GM23338 (cell line): Measurements from ENCODE around the gene SPX. TPM values are rescaled to one million over a fixed set of nuclear protein-coding genes. Genes with fewer than 3 reads are reported as not detected.

Experiments used
- ATAC-seq: fragments of 200-7000 bp; cut with Tn5 transposase; 3 replicates; pipeline ENCODE4 v1.9.1; 2020
- DNase-seq: peaks from one replicate; pipeline ENCODE4 v3.0.0-alpha.2; 2015; ENCODE audit warnings: low spot score
- H2AFZ ChIP-seq: fragments of 200-600 bp; sonication (generic); 2 replicates; pipeline ENCODE4 v1.8.0; 2016; ENCODE audit warnings: antibody characterized with exemption, mild to moderate bottlenecking, moderate library complexity
- H3F3A ChIP-seq: fragments of 200-600 bp; sonication (generic); replicated peaks from 2 replicates; pipeline ENCODE4 v1.8.0; 2017; ENCODE audit warnings: antibody characterized with exemption, mixed run types, low read depth
- H3K27ac ChIP-seq: fragments of 200-600 bp; sonication (generic); 2 replicates; pipeline ENCODE4 v1.6.1; 2016; ENCODE audit warnings: low read depth
- H3K27me3 ChIP-seq: fragments of 200-600 bp; sonication (generic); 2 replicates; pipeline ENCODE4 v1.8.0; 2016; ENCODE audit warnings: mild to moderate bottlenecking, mixed run types, moderate library complexity; ENCODE audit not compliant: insufficient read depth
- H3K36me3 ChIP-seq: fragments of 200-600 bp; sonication (generic); 2 replicates; pipeline ENCODE4 v1.8.0; 2016; ENCODE audit warnings: mild to moderate bottlenecking; ENCODE audit not compliant: insufficient read depth
- H3K4me1 ChIP-seq: fragments of 200-600 bp; sonication (generic); 2 replicates; pipeline ENCODE4 v1.8.0; 2016; ENCODE audit warnings: mild to moderate bottlenecking, moderate library complexity; ENCODE audit not compliant: insufficient read depth
- H3K4me2 ChIP-seq: fragments of 200-600 bp; sonication (generic); 2 replicates; pipeline ENCODE4 v1.7.1; 2017; ENCODE audit warnings: mixed run types
- H3K4me3 ChIP-seq: fragments of 200-600 bp; sonication (generic); 2 replicates; pipeline ENCODE4 v1.6.1; 2016; ENCODE audit warnings: mixed run types
- H3K79me2 ChIP-seq: fragments of 200-600 bp; sonication (generic); replicated peaks from 2 replicates; pipeline ENCODE4 v1.8.0; 2017; ENCODE audit warnings: mild to moderate bottlenecking; ENCODE audit not compliant: insufficient read depth
- H3K9me2 ChIP-seq: fragments of 200-600 bp; sonication (generic); 2 replicates; pipeline ENCODE4 v1.8.0; 2017; ENCODE audit not compliant: insufficient read depth
- H4K20me1 ChIP-seq: fragments of 200-600 bp; sonication (generic); replicated peaks from 2 replicates; pipeline ENCODE4 v1.8.0; 2017; ENCODE audit warnings: mild to moderate bottlenecking; ENCODE audit not compliant: insufficient read depth
- H3K27ac Mint-ChIP-seq: 2 replicates; pipeline ENCODE4 v1.8.0; 2020; ENCODE audit warnings: inconsistent platforms, mild to moderate bottlenecking, moderate library complexity, mixed read lengths
- H3K27me3 Mint-ChIP-seq: 3 replicates; pipeline ENCODE4 v1.8.0; 2022; ENCODE audit warnings: low read depth, mild to moderate bottlenecking, moderate library complexity, mixed read lengths, inconsistent platforms; ENCODE audit not compliant: insufficient read depth, poor library complexity
- H3K36me3 Mint-ChIP-seq: 3 replicates; pipeline ENCODE4 v1.8.0; 2021; ENCODE audit warnings: low read depth, mild to moderate bottlenecking, inconsistent platforms, moderate library complexity, mixed read lengths
- H3K4me1 Mint-ChIP-seq: 3 replicates; pipeline ENCODE4 v1.8.0; 2020; ENCODE audit warnings: mild to moderate bottlenecking, inconsistent platforms, mixed read lengths
- H3K4me3 Mint-ChIP-seq: 3 replicates; pipeline ENCODE4 v1.8.0; 2021; ENCODE audit warnings: moderate library complexity, mild to moderate bottlenecking, inconsistent platforms, mixed read lengths
- H3K9me3 Mint-ChIP-seq: 3 replicates; pipeline ENCODE4 v1.8.0; 2020; ENCODE audit warnings: moderate library complexity, mild to moderate bottlenecking, inconsistent platforms, mixed read lengths
- EZH2 ChIP-seq: fragments of 200-600 bp; sonication (generic); IDR thresholded peaks from one replicate; pipeline ENCODE4 v1.8.0; 2017; ENCODE audit warnings: antibody characterized with exemption, mild to moderate bottlenecking, low read depth; ENCODE audit not compliant: unreplicated experiment
- JUNB ChIP-seq: IDR thresholded peaks from one replicate; pipeline ENCODE4 v1.6.1; 2016; ENCODE audit warnings: antibody characterized with exemption; ENCODE audit not compliant: unreplicated experiment
- NANOG ChIP-seq: IDR thresholded peaks from 2 replicates; pipeline ENCODE4 v1.6.1; 2016; ENCODE audit warnings: antibody characterized with exemption, borderline replicate concordance
- POLR2AphosphoS5 ChIP-seq: IDR thresholded peaks from 2 replicates; pipeline ENCODE4 v1.6.1; 2016; ENCODE audit warnings: antibody characterized with exemption, low read depth
- ZNF114 ChIP-seq: fragments of 250-450 bp; sonication (Bioruptor Pico); IDR thresholded peaks from 2 replicates; pipeline ENCODE4 v1.5.0; 2020; ENCODE audit warnings: mild to moderate bottlenecking, moderate library complexity
- ZNF331 ChIP-seq: fragments of 250-450 bp; sonication (Bioruptor Pico); IDR thresholded peaks from 2 replicates; pipeline ENCODE4 v1.5.0; 2020; ENCODE audit warnings: low read depth, mild to moderate bottlenecking, moderate library complexity
- polyA plus RNA-seq: library from polyadenylated mRNA; unstranded; fragments of >200 nt; fragmentation: Nextera tagmentation; extraction: Ambion mirVana; gene quantifications from 2 replicates; pipeline ENCODE4 v1.2.1, GENCODE V29; 2016
- total RNA-seq: library from RNA; depleted of rRNA; stranded (reverse); fragments of >200 nt; shearing (Covaris generic); gene quantifications from 2 replicates; pipeline ENCODE4 v1.2.3, GENCODE V29; 2014
- TF ChIP-seq, protein P1 (sequence below), 2 experiments: fragments of 200-600 bp in 1 of 2; sonication (generic) in 1 of 2; conservative IDR thresholded peaks; 2 replicates each; pipeline versions ENCODE4 v1.5.1 to v1.6.1; 2016 to 2017; ENCODE audit warnings: antibody characterized with exemption in 2 of 2, low read depth in 2 of 2, mild to moderate bottlenecking in 2 of 2, moderate library complexity in 1 of 2
- TF ChIP-seq, protein P2 (sequence below): IDR thresholded peaks from one replicate; pipeline ENCODE4 v1.6.1; 2018; ENCODE audit warnings: antibody characterized with exemption; ENCODE audit not compliant: unreplicated experiment
- TF ChIP-seq, protein P3 (sequence below): IDR thresholded peaks from 2 replicates; pipeline ENCODE4 v1.6.1; 2016; ENCODE audit warnings: antibody characterized with exemption

The SPX gene
- total and polyA plus RNA-seq, 2 experiments from 2014 or later = 1.3 TPM

DNA sequence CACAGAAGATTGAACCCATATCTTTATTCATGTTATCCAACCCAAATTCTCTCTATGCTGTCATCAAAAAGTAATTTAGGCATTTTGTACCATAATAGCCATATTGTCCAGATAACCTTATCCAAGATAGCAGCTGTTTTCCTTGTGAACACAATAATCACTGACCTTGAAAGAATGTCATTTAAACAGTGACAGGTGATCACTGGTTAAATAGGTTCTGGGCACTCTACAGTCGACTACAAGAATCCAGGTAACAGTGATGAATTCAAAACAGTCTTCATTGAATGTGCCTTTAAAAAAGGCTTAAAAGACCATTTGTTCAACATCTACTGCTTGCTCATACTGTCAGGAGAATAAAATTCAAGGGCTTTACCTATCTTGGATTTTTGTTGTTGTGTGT lies 4.6 kb upstream of the SPX start:
- Histone ChIP-seq H3K4me2 (no peak overlapping the region), H3K4me3 (no peak overlapping the region), H3K27ac (no peak overlapping the region), H2AFZ (no peak overlapping the region), H4K20me1 (no peaks in the 10 kb centered on the region), H3K79me2 (no peaks in the 10 kb centered on the region), H3K9me2 (no peaks in the 10 kb centered on the region), H3K27me3 (peaks cover 14% of the 10 kb centered on the region), H3K4me1 (peaks cover 2% of the 10 kb centered on the region; the same call in 1 of the 2 replicates), H3K36me3 (no peaks in the 10 kb centered on the region), H3F3A (no peaks in the 10 kb centered on the region)
- peaks cover 3% of the 10 kb centered on the region; the same call in 1 of the 3 replicates for H3K9me3 Mint-ChIP-seq
- ATAC-seq (no peak), DNase-seq (no peak)
- peaks cover 5% of the 10 kb centered on the region for H3K27me3 Mint-ChIP-seq
- TF ChIP-seq, protein P1, sequence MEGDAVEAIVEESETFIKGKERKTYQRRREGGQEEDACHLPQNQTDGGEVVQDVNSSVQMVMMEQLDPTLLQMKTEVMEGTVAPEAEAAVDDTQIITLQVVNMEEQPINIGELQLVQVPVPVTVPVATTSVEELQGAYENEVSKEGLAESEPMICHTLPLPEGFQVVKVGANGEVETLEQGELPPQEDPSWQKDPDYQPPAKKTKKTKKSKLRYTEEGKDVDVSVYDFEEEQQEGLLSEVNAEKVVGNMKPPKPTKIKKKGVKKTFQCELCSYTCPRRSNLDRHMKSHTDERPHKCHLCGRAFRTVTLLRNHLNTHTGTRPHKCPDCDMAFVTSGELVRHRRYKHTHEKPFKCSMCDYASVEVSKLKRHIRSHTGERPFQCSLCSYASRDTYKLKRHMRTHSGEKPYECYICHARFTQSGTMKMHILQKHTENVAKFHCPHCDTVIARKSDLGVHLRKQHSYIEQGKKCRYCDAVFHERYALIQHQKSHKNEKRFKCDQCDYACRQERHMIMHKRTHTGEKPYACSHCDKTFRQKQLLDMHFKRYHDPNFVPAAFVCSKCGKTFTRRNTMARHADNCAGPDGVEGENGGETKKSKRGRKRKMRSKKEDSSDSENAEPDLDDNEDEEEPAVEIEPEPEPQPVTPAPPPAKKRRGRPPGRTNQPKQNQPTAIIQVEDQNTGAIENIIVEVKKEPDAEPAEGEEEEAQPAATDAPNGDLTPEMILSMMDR (conservative IDR thresholded peaks at IDR 0.05; ENCODE audit: low read depth in 2 of 2) = no peak
- no peak for TF ChIP-seq ZNF331
- H3K4me3 Mint-ChIP-seq = no peak overlapping the region
- H3K27ac Mint-ChIP-seq = no peak overlapping the region
- no peaks in the 10 kb centered on the region for H3K36me3 Mint-ChIP-seq
- peaks cover 5% of the 10 kb centered on the region; the same call in 2 of the 3 replicates for H3K4me1 Mint-ChIP-seq

DNA sequence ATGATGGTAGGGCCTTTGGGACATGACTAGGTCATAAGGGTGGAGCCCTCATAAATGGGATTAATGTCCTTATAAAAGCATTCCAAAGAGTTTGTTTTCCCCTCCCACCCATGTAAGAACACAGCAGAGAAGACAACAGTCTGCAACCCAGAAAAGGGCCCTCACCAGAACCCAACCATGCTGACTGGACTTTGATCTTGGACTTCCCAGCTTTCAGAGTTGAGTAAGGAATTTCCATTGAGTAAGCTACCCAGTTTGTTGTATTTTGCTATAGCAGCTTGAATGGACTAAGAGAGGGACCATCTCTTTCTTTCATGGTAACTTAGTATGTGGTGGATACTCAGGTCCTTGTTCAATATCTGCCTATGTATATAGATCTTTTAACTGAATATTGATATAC lies 2.9 kb upstream of the SPX start:
- Histone ChIP-seq H3K4me2 (no peak overlapping the region), H3K27me3 (peaks cover 27% of the 10 kb centered on the region), H2AFZ (no peak overlapping the region), H3K79me2 (no peaks in the 10 kb centered on the region), H4K20me1 (no peaks in the 10 kb centered on the region), H3F3A (no peaks in the 10 kb centered on the region), H3K4me3 (no peak overlapping the region), H3K9me2 (no peaks in the 10 kb centered on the region), H3K27ac (no peak overlapping the region), H3K4me1 (peaks cover 5% of the 10 kb centered on the region), H3K36me3 (no peaks in the 10 kb centered on the region)
- H3K27ac Mint-ChIP-seq = no peak overlapping the region
- H3K9me3 Mint-ChIP-seq = peaks cover 3% of the 10 kb centered on the region; the same call in 1 of the 3 replicates
- no peaks in the 10 kb centered on the region for H3K36me3 Mint-ChIP-seq
- TF ChIP-seq NANOG = no peak
- no peak for TF ChIP-seq ZNF114
- TF ChIP-seq, protein P2, sequence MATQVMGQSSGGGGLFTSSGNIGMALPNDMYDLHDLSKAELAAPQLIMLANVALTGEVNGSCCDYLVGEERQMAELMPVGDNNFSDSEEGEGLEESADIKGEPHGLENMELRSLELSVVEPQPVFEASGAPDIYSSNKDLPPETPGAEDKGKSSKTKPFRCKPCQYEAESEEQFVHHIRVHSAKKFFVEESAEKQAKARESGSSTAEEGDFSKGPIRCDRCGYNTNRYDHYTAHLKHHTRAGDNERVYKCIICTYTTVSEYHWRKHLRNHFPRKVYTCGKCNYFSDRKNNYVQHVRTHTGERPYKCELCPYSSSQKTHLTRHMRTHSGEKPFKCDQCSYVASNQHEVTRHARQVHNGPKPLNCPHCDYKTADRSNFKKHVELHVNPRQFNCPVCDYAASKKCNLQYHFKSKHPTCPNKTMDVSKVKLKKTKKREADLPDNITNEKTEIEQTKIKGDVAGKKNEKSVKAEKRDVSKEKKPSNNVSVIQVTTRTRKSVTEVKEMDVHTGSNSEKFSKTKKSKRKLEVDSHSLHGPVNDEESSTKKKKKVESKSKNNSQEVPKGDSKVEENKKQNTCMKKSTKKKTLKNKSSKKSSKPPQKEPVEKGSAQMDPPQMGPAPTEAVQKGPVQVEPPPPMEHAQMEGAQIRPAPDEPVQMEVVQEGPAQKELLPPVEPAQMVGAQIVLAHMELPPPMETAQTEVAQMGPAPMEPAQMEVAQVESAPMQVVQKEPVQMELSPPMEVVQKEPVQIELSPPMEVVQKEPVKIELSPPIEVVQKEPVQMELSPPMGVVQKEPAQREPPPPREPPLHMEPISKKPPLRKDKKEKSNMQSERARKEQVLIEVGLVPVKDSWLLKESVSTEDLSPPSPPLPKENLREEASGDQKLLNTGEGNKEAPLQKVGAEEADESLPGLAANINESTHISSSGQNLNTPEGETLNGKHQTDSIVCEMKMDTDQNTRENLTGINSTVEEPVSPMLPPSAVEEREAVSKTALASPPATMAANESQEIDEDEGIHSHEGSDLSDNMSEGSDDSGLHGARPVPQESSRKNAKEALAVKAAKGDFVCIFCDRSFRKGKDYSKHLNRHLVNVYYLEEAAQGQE = no peak
- TF ChIP-seq JUNB = no peak
- no peak for TF ChIP-seq POLR2AphosphoS5
- no peak for TF ChIP-seq EZH2
- TF ChIP-seq, protein P3, sequence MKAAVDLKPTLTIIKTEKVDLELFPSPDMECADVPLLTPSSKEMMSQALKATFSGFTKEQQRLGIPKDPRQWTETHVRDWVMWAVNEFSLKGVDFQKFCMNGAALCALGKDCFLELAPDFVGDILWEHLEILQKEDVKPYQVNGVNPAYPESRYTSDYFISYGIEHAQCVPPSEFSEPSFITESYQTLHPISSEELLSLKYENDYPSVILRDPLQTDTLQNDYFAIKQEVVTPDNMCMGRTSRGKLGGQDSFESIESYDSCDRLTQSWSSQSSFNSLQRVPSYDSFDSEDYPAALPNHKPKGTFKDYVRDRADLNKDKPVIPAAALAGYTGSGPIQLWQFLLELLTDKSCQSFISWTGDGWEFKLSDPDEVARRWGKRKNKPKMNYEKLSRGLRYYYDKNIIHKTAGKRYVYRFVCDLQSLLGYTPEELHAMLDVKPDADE = no peak
- ATAC-seq (no peak), DNase-seq (no peak)
- no peak overlapping the region for H3K4me3 Mint-ChIP-seq
- H3K4me1 Mint-ChIP-seq = peaks cover 9% of the 10 kb centered on the region; the same call in 2 of the 3 replicates
- H3K27me3 Mint-ChIP-seq = peaks cover 10% of the 10 kb centered on the region
